GM23338 (cell line): ENCODE results near the gene RCSD1.

Experiments
- CREB1 ChIP-seq: fragments of 250-450 bp; sonication (Bioruptor Pico); IDR thresholded peaks from 2 replicates; pipeline ENCODE4 v1.5.0; 2020; ENCODE audit warnings: low read depth, mild to moderate bottlenecking, moderate library complexity
- CTCF ChIP-seq, 2 experiments: fragments of 200-600 bp in 1 of 2; sonication (generic) in 1 of 2; conservative IDR thresholded peaks; 2 replicates each; pipeline versions ENCODE4 v1.5.1 to v1.6.1; 2016 to 2017; ENCODE audit warnings: antibody characterized with exemption in 2 of 2, low read depth in 2 of 2, mild to moderate bottlenecking in 2 of 2, moderate library complexity in 1 of 2
- ETS1 ChIP-seq: IDR thresholded peaks from 2 replicates; pipeline ENCODE4 v1.6.1; 2016; ENCODE audit warnings: antibody characterized with exemption
- EZH2 ChIP-seq: fragments of 200-600 bp; sonication (generic); IDR thresholded peaks from one replicate; pipeline ENCODE4 v1.8.0; 2017; ENCODE audit warnings: antibody characterized with exemption, mild to moderate bottlenecking, low read depth; ENCODE audit not compliant: unreplicated experiment
- EZH2phosphoT487 ChIP-seq: fragments of 200-600 bp; sonication (generic); IDR thresholded peaks from one replicate; pipeline ENCODE4 v1.8.1; 2018; ENCODE audit warnings: antibody characterized with exemption; ENCODE audit not compliant: unreplicated experiment
- POLR2AphosphoS5 ChIP-seq: IDR thresholded peaks from 2 replicates; pipeline ENCODE4 v1.6.1; 2016; ENCODE audit warnings: antibody characterized with exemption, low read depth
- ZNF114 ChIP-seq: fragments of 250-450 bp; sonication (Bioruptor Pico); IDR thresholded peaks from 2 replicates; pipeline ENCODE4 v1.5.0; 2020; ENCODE audit warnings: mild to moderate bottlenecking, moderate library complexity
- TF ChIP-seq, protein P1 (sequence below): IDR thresholded peaks from one replicate; pipeline ENCODE4 v1.6.1; 2018; ENCODE audit warnings: antibody characterized with exemption; ENCODE audit not compliant: unreplicated experiment

- TF ChIP-seq CTCF (conservative IDR thresholded peaks at IDR 0.05; ENCODE audit: low read depth in 2 of 2): no peak
- TF ChIP-seq EZH2: no peak
- TF ChIP-seq POLR2AphosphoS5: no peak
- no peak for TF ChIP-seq CREB1 (CRISPR knock-in tag)
- TF ChIP-seq, protein P1, sequence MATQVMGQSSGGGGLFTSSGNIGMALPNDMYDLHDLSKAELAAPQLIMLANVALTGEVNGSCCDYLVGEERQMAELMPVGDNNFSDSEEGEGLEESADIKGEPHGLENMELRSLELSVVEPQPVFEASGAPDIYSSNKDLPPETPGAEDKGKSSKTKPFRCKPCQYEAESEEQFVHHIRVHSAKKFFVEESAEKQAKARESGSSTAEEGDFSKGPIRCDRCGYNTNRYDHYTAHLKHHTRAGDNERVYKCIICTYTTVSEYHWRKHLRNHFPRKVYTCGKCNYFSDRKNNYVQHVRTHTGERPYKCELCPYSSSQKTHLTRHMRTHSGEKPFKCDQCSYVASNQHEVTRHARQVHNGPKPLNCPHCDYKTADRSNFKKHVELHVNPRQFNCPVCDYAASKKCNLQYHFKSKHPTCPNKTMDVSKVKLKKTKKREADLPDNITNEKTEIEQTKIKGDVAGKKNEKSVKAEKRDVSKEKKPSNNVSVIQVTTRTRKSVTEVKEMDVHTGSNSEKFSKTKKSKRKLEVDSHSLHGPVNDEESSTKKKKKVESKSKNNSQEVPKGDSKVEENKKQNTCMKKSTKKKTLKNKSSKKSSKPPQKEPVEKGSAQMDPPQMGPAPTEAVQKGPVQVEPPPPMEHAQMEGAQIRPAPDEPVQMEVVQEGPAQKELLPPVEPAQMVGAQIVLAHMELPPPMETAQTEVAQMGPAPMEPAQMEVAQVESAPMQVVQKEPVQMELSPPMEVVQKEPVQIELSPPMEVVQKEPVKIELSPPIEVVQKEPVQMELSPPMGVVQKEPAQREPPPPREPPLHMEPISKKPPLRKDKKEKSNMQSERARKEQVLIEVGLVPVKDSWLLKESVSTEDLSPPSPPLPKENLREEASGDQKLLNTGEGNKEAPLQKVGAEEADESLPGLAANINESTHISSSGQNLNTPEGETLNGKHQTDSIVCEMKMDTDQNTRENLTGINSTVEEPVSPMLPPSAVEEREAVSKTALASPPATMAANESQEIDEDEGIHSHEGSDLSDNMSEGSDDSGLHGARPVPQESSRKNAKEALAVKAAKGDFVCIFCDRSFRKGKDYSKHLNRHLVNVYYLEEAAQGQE: no peak
- TF ChIP-seq EZH2phosphoT487: no peak
- no peak for TF ChIP-seq ETS1
- no peak for TF ChIP-seq ZNF114 (CRISPR knock-in tag)
Measured at GRCh38 chr1:167678838-167679237, 48.8 kb downstream of the RCSD1 start.
